Lung (tissue), 12 donors: ENCODE measurements around the gene LYST. TPM values are rescaled to one million over a fixed set of nuclear protein-coding genes. Genes with fewer than 3 reads are reported as not detected.

Source experiments
- ATAC-seq: fragments of 200-7000 bp; cut with Tn5 transposase; one replicate; pipeline ENCODE4 v1.9.1; 2020; ENCODE audit warnings: moderate number of reproducible peaks; ENCODE audit not compliant: insufficient read depth, low FRiP score
- DNase-seq, 3 donors: peaks; one replicate each; pipeline ENCODE4 v3.0.0-alpha.2; 2013 to 2017
- H3K27ac ChIP-seq, 2 donors: one replicate each; pipeline ENCODE4 v1.5.1; 2013; ENCODE audit warnings: mild to moderate bottlenecking in 2 of 2, moderate library complexity in 2 of 2, control low read depth in 1 of 2, inconsistent platforms in 1 of 2, low read depth in 1 of 2, low read length in 1 of 2
- H3K27me3 ChIP-seq, 3 donors: one replicate each; pipeline ENCODE4 v1.5.1; 2013; ENCODE audit warnings: low read length in 2 of 3; ENCODE audit not compliant: control insufficient read depth in 3 of 3, insufficient read depth in 3 of 3
- H3K36me3 ChIP-seq, 4 donors: one replicate each; pipeline ENCODE4 v1.5.1; 2013; ENCODE audit warnings: low read length in 4 of 4, mild to moderate bottlenecking in 1 of 4, moderate library complexity in 1 of 4; ENCODE audit not compliant: control insufficient read depth in 4 of 4, insufficient read depth in 4 of 4
- H3K4me1 ChIP-seq, 5 donors: one replicate each; pipeline ENCODE4 v1.5.1; 2013; ENCODE audit warnings: low read length in 5 of 5, mild to moderate bottlenecking in 2 of 5, moderate library complexity in 1 of 5; ENCODE audit not compliant: control insufficient read depth in 5 of 5, insufficient read depth in 5 of 5
- H3K4me3 ChIP-seq: one replicate; pipeline ENCODE4 v1.5.1; 2013; ENCODE audit warnings: mild to moderate bottlenecking, control low read depth, moderate library complexity
- H3K9ac ChIP-seq, 2 donors: one replicate each; pipeline ENCODE4 v1.5.1; 2013; ENCODE audit warnings: low read length in 2 of 2, control low read depth in 1 of 2; ENCODE audit not compliant: insufficient read depth in 1 of 2
- H3K9me3 ChIP-seq, 4 donors: one replicate each; pipeline ENCODE4 v1.5.1; 2013; ENCODE audit warnings: low read length in 3 of 4, mild to moderate bottlenecking in 1 of 4, moderate library complexity in 1 of 4; ENCODE audit not compliant: control insufficient read depth in 4 of 4, insufficient read depth in 3 of 4
- CTCF ChIP-seq: IDR thresholded peaks from 2 replicates; pipeline ENCODE4 v1.5.1; 2012; ENCODE audit warnings: mild to moderate bottlenecking; ENCODE audit errors: control extremely low read depth, extremely low read depth
- WGBS, 2 donors: extraction: QIAGEN DNeasy Blood & Tissue Kit; methylation state at CpG; one replicate each; pipeline ENCODE4 v1.1.7; 2013; 5-methylcytosine and 5-hydroxymethylcytosine counted together
- polyA plus RNA-seq, 2 donors: library from polyadenylated mRNA; stranded (reverse); fragments of 200-250 nt; gene quantifications; one replicate each; pipeline ENCODE4 v1.2.1, GENCODE V29; 2013
- total RNA-seq, 2 donors: library from RNA; depleted of rRNA in 1 of 2; stranded (reverse); fragments of >200 nt in 1 of 2; gene quantifications; one replicate each; pipeline ENCODE4 v1.2.1, GENCODE V29; 2014 to 2021
- donor health status: control.
- donor health status: control.
- donor health status: Bipolar disorder and iron deficiency.
- donor health status: healthy.
- donor health status: DM: yes; HTN: yes; CAD: no.

Gene LYST
- total and polyA plus RNA-seq, 4 donors, result 9.8 to 82.7 (median 31.7) TPM

GRCh38 chr1:235808223-235808622 is 58.5 kb downstream of the LYST start:
- DNase-seq, result no peak
- H3K27ac ChIP-seq, result no peak overlapping the region
- 95 to 96% methylated on average over 6 of the region's 6 CpGs for WGBS, 2 donors
- no peak for TF ChIP-seq CTCF
- no peak overlapping the region for H3K4me3 ChIP-seq
- H3K9me3 ChIP-seq, result no peaks in the 10 kb centered on the region
- H3K4me1 ChIP-seq, result no peaks in the 10 kb centered on the region
- H3K36me3 ChIP-seq, result peaks cover 0 to 22% (median 9%) of the 10 kb centered on the region in 4 donors
- H3K9ac ChIP-seq, result no peak overlapping the region
- no peak for ATAC-seq
- no peaks in the 10 kb centered on the region for H3K27me3 ChIP-seq

- no peak for TF ChIP-seq CTCF
- Histone ChIP-seq H3K4me3 (no peak overlapping the region), H3K27me3 (no peaks in the 10 kb centered on the region), H3K4me1 (no peaks in the 10 kb centered on the region), H3K36me3 (peaks cover 0 to 25% (median 9%) of the 10 kb centered on the region in 4 donors), H3K27ac (no peak overlapping the region), H3K9ac (no peak overlapping the region), H3K9me3 (no peaks in the 10 kb centered on the region)
- ATAC-seq (no peak), DNase-seq (no peak)
- WGBS, 2 donors, result 94 to 98% methylated on average over 7 of the region's 7 CpGs
Observed at GRCh38 chr1:235806123-235806522, 60.6 kb downstream of the LYST start.

GRCh38 chr1:235802573-235803346 is 63.9 kb downstream of the LYST start:
- Histone ChIP-seq H3K9me3 (no peaks in the 10 kb centered on the region), H3K27ac (no peak overlapping the region), H3K4me1 (no peaks in the 10 kb centered on the region), H3K27me3 (no peaks in the 10 kb centered on the region), H3K4me3 (no peak overlapping the region), H3K9ac (no peak overlapping the region), H3K36me3 (peaks cover 0 to 17% (median 8%) of the 10 kb centered on the region in 4 donors)
- DNase-seq (no peak), ATAC-seq (no peak)
- WGBS, 2 donors, result 78 to 83% methylated on average over 4 of the region's 4 CpGs
- TF ChIP-seq CTCF, result no peak
